ENCODE data around the gene PTPRD. TPM values are rescaled to one million over a fixed set of nuclear protein-coding genes. Genes with fewer than 3 reads are reported as not detected.

The PTPRD gene
- total and polyA plus RNA-seq, 9 donors: 16.2 to 231 (median 85.8) TPM

GRCh38 chr9:8560560-8561525, 2052.0 kb downstream of the PTPRD start:
- H3K4me1 ChIP-seq (ENCODE audit: insufficient read depth): peaks cover 2% of the 10 kb centered on the region
- H3K36me3 ChIP-seq: no peaks in the 10 kb centered on the region
- no peak overlapping the region for H3K27ac ChIP-seq
- intact Hi-C loops (cut with DNase I): no loop called here
- H3K27me3 ChIP-seq: no peaks in the 10 kb centered on the region
- WGBS, 3 donors: 74 to 76% (median 75%) methylated on average over 6 of the region's 6 CpGs
- no peaks in the 10 kb centered on the region for H3K9me3 ChIP-seq
- DNase-seq: no peak
- TF ChIP-seq CTCF (IDR thresholded peaks at IDR 0.05): no peak
- TF ChIP-seq EP300 (IDR thresholded peaks at IDR 0.05): no peak
- TF ChIP-seq POLR2A (IDR thresholded peaks at IDR 0.05): no peak
- H3K4me3 ChIP-seq: no peak overlapping the region

GRCh38 chr9:8558176-8558575, 2054.6 kb downstream of the PTPRD start:
- DNase-seq: no peak
- intact Hi-C loops (cut with DNase I): no loop called here
- H3K27ac ChIP-seq: no peak overlapping the region

DNA sequence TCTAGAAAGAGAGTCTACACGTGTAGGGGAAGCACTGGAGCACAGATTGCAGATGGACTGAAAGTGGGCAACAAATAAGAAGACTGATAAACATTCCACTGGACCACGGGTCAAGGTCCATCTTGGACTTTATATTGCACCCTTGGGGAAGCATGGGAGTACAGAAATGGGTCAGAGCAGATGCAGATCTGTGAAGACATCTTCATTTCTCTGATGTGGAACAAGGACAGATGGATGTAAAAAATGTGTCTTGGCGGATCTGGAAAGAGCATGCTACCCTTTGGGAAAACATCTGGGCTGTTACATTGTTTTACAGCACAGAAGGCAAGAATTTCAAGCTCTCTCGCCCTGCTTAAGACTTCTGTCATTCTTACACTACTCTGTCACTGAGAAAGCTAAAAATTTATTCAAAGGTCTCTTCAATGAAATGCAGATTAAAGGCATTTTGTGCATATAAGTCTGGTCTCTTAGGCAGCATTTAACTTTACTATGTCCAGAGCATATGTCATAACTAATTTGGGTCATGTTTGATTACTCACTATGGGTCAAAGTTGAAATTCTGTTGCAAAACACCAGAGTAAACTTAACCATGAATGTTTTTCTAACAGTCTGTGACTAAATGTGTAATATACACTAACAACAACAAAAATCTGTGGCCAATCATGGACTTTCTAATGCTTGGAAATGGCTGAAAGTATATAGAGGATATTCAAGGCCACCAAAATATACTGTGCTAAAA, 2056.9 kb downstream of the PTPRD start:
- intact Hi-C loops (cut with DNase I): no loop called here
- H3K4me3 ChIP-seq: no peak overlapping the region
- H3K36me3 ChIP-seq: no peaks in the 10 kb centered on the region
- 51 to 57% (median 54%) methylated on average over 4 of the region's 4 CpGs for WGBS, 3 donors
- DNase-seq: no peak
- TF ChIP-seq CTCF (IDR thresholded peaks at IDR 0.05) (no peak), POLR2A (IDR thresholded peaks at IDR 0.05) (no peak), EP300 (IDR thresholded peaks at IDR 0.05) (no peak)
- H3K4me1 ChIP-seq (ENCODE audit: insufficient read depth): no peaks in the 10 kb centered on the region
- no peak overlapping the region for H3K27ac ChIP-seq
- no peaks in the 10 kb centered on the region for H3K9me3 ChIP-seq
- no peaks in the 10 kb centered on the region for H3K27me3 ChIP-seq

More at GRCh38 chr9:8558176-8558575, 2054.6 kb downstream of the PTPRD start:
- Histone ChIP-seq H3K4me1 (ENCODE audit: insufficient read depth) (peaks cover 2% of the 10 kb centered on the region), H3K27me3 (no peaks in the 10 kb centered on the region), H3K9me3 (no peaks in the 10 kb centered on the region), H3K4me3 (no peak overlapping the region), H3K36me3 (no peaks in the 10 kb centered on the region)
- no peak for TF ChIP-seq POLR2A (IDR thresholded peaks at IDR 0.05)
- no peak for TF ChIP-seq CTCF (IDR thresholded peaks at IDR 0.05)
- WGBS, 3 donors: 43 to 61% (median 56%) methylated on average over 2 of the region's 2 CpGs

GRCh38 chr9:8553444-8553843, 2059.4 kb downstream of the PTPRD start:
- Histone ChIP-seq H3K27ac (no peak overlapping the region), H3K9me3 (no peaks in the 10 kb centered on the region), H3K36me3 (no peaks in the 10 kb centered on the region), H3K27me3 (no peaks in the 10 kb centered on the region), H3K4me1 (ENCODE audit: insufficient read depth) (no peaks in the 10 kb centered on the region), H3K4me3 (no peak overlapping the region)
- no peak for DNase-seq
- 79 to 97% (median 97%) methylated on average over 4 of the region's 4 CpGs for WGBS, 3 donors
- TF ChIP-seq EP300 (IDR thresholded peaks at IDR 0.05) (no peak), POLR2A (IDR thresholded peaks at IDR 0.05) (no peak), CTCF (IDR thresholded peaks at IDR 0.05) (no peak)
- intact Hi-C loops (cut with DNase I): no loop called here

Data from ovary (tissue), 9 donors.